ENCODE measurements around the gene TMEM30B.

The TMEM30B gene

GRCh38 chr14:61269321-61270083, 11.6 kb downstream of the TMEM30B start:
- DNase-seq (ENCODE audit: extremely low spot score), result peak; percentile 72
- ChIA-PET CTCF (interaction anchor here (0.5 to 0.9 kb wide), 4 partner anchors 12 to 1180 kb away, joined by 3 read pairs; no protein-coding TSS in a partner anchor), POLR2A (no interaction called here)
- TF ChIP-seq PKNOX1 (IDR thresholded peaks at IDR 0.05) (no peak), SP1 (IDR thresholded peaks at IDR 0.05) (no peak)

- CTCF ChIA-PET, result interaction anchor here (0.5 to 1.0 kb wide), 5 partner anchors 13 to 1180 kb away, joined by 3 read pairs; no protein-coding TSS in a partner anchor
- TF ChIP-seq ELF4 (IDR thresholded peaks at IDR 0.05) (no peak), L3MBTL2 (conservative IDR thresholded peaks at IDR 0.05) (no peak), CTBP1 (IDR thresholded peaks at IDR 0.05; ENCODE audit: borderline replicate concordance) (no peak), SUZ12 (IDR thresholded peaks at IDR 0.05) (no peak), FOXM1 (IDR thresholded peaks at IDR 0.05; ENCODE audit: borderline replicate concordance) (no peak), FOXA1 (IDR thresholded peaks at IDR 0.05) (no peak), SP1 (IDR thresholded peaks at IDR 0.05) (no peak), ZNF384 (IDR thresholded peaks at IDR 0.05) (no peak), HDGF (IDR thresholded peaks at IDR 0.05; ENCODE audit: borderline replicate concordance) (no peak), LEF1 (IDR thresholded peaks at IDR 0.05; ENCODE audit: borderline replicate concordance) (no peak), TARDBP (IDR thresholded peaks at IDR 0.05) (no peak), ARNT (IDR thresholded peaks at IDR 0.05) (no peak), NFRKB (IDR thresholded peaks at IDR 0.05) (no peak), BHLHE40 (IDR thresholded peaks at IDR 0.05; ENCODE audit: borderline replicate concordance) (no peak), PKNOX1 (IDR thresholded peaks at IDR 0.05) (no peak)
- no peak for DNase-seq (ENCODE audit: extremely low spot score)
- POLR2A ChIA-PET, result no interaction called here
Observed at GRCh38 chr14:61268812-61269211, 12.3 kb downstream of the TMEM30B start.

GRCh38 chr14:61266891-61267740, 14.0 kb downstream of the TMEM30B start:
- TF ChIP-seq ELF4 (IDR thresholded peaks at IDR 0.05) (no peak), FOXA1 (IDR thresholded peaks at IDR 0.05) (no peak), HDGF (IDR thresholded peaks at IDR 0.05; ENCODE audit: borderline replicate concordance) (no peak), CTBP1 (IDR thresholded peaks at IDR 0.05; ENCODE audit: borderline replicate concordance) (no peak), FOXM1 (IDR thresholded peaks at IDR 0.05; ENCODE audit: borderline replicate concordance) (no peak)
- DNase-seq (ENCODE audit: extremely low spot score), result no peak
- CTCF ChIA-PET, result interaction anchor here (1.2 kb wide), 1 partner anchor 37 kb away, joined by 7 read pairs; no protein-coding TSS in a partner anchor
- POLR2A ChIA-PET, result no interaction called here

GRCh38 chr14:61266436-61266835, 14.7 kb downstream of the TMEM30B start:
- POLR2A ChIA-PET, result no interaction called here
- DNase-seq (ENCODE audit: extremely low spot score), result no peak
- TF ChIP-seq ELF4 (IDR thresholded peaks at IDR 0.05) (no peak), FOXM1 (IDR thresholded peaks at IDR 0.05; ENCODE audit: borderline replicate concordance) (no peak), BHLHE40 (IDR thresholded peaks at IDR 0.05; ENCODE audit: borderline replicate concordance) (no peak), HDGF (IDR thresholded peaks at IDR 0.05; ENCODE audit: borderline replicate concordance) (no peak), PKNOX1 (IDR thresholded peaks at IDR 0.05) (no peak), CTBP1 (IDR thresholded peaks at IDR 0.05; ENCODE audit: borderline replicate concordance) (no peak), NFRKB (IDR thresholded peaks at IDR 0.05) (no peak), FOXK2 (IDR thresholded peaks at IDR 0.05) (no peak), L3MBTL2 (conservative IDR thresholded peaks at IDR 0.05) (no peak), TARDBP (IDR thresholded peaks at IDR 0.05) (no peak), SP1 (IDR thresholded peaks at IDR 0.05) (no peak), FOXA1 (IDR thresholded peaks at IDR 0.05) (no peak), ARNT (IDR thresholded peaks at IDR 0.05) (no peak), ZNF384 (IDR thresholded peaks at IDR 0.05) (no peak), LEF1 (IDR thresholded peaks at IDR 0.05; ENCODE audit: borderline replicate concordance) (no peak), SUZ12 (IDR thresholded peaks at IDR 0.05) (no peak)
- CTCF ChIA-PET, result no interaction called here

GRCh38 chr14:61264651-61265050, 16.5 kb downstream of the TMEM30B start:
- no peak for TF ChIP-seq FOXK2 (IDR thresholded peaks at IDR 0.05)
- no peak for TF ChIP-seq BHLHE40 (IDR thresholded peaks at IDR 0.05; ENCODE audit: borderline replicate concordance)
- TF ChIP-seq ELF4 (IDR thresholded peaks at IDR 0.05), result no peak
- TF ChIP-seq TARDBP (IDR thresholded peaks at IDR 0.05), result no peak
- no peak for TF ChIP-seq SP1 (IDR thresholded peaks at IDR 0.05)
- no peak for TF ChIP-seq ARNT (IDR thresholded peaks at IDR 0.05)
- no peak for TF ChIP-seq ZNF384 (IDR thresholded peaks at IDR 0.05)
- no peak for TF ChIP-seq HDGF (IDR thresholded peaks at IDR 0.05; ENCODE audit: borderline replicate concordance)
- TF ChIP-seq NFRKB (IDR thresholded peaks at IDR 0.05), result no peak
- TF ChIP-seq FOXA1 (IDR thresholded peaks at IDR 0.05), result no peak
- no peak for TF ChIP-seq LEF1 (IDR thresholded peaks at IDR 0.05; ENCODE audit: borderline replicate concordance)
- no peak for TF ChIP-seq PKNOX1 (IDR thresholded peaks at IDR 0.05)
- TF ChIP-seq CTBP1 (IDR thresholded peaks at IDR 0.05; ENCODE audit: borderline replicate concordance), result no peak
- no peak for TF ChIP-seq L3MBTL2 (conservative IDR thresholded peaks at IDR 0.05)
- no peak for TF ChIP-seq SUZ12 (IDR thresholded peaks at IDR 0.05)
- TF ChIP-seq FOXM1 (IDR thresholded peaks at IDR 0.05; ENCODE audit: borderline replicate concordance), result no peak
- CTCF ChIA-PET, result no interaction called here
- POLR2A ChIA-PET, result no interaction called here
- DNase-seq (ENCODE audit: extremely low spot score), result no peak
